ENCODE data around the gene SLC26A8. TPM values are rescaled to one million over a fixed set of nuclear protein-coding genes. Genes with fewer than 3 reads are reported as not detected.

SLC26A8 gene
- total and polyA plus RNA-seq, 2 of the 13 experiments (the other 11 are each of a cell fraction or from before 2014, with no cell fraction given): 0.46 TPM; not detected in 1

DNA sequence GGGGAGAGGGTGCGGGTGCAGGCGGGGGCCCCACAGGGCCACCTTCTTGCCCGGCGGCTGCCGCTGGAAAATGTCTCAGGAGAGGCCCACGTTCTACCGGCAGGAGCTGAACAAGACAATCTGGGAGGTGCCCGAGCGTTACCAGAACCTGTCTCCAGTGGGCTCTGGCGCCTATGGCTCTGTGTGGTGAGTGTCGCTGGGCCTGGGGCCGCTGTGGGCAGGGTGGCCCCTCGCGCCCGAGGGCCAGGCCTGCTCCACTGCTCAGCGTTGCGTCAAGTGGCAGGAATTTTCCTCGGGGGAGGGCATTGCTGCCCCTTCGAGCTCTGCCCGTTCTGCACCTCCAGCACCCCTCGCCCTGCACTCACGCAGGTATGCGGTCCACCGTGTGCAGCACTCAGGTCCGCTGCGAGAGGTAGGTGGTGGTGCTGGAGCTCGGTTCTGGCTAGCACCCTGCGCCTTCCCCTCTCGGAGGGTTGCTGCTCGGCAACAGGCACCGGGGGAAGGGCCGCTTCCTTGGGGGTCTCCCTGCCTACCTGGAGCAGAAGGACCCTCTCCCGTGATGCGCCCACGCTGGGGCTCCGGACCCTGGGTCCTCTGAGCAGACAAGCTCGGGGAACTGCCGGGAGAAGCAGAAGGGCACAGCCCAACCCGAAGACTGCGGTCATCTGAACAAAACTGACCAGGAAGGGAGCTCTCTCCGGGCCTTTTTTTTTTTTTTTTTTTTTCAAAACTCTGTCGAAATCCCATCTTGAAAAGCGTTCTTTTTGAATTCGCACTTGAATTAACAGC is 3.8 kb upstream of the SLC26A8 start (continued):
- TF ChIP-seq, protein P1, sequence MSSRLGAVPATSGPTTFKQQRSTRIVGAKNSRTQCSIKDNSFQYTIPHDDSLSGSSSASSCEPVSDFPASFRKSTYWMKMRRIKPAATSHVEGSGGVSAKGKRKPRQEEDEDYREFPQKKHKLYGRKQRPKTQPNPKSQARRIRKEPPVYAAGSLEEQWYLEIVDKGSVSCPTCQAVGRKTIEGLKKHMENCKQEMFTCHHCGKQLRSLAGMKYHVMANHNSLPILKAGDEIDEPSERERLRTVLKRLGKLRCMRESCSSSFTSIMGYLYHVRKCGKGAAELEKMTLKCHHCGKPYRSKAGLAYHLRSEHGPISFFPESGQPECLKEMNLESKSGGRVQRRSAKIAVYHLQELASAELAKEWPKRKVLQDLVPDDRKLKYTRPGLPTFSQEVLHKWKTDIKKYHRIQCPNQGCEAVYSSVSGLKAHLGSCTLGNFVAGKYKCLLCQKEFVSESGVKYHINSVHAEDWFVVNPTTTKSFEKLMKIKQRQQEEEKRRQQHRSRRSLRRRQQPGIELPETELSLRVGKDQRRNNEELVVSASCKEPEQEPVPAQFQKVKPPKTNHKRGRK (CRISPR knock-in tag; IDR thresholded peaks at IDR 0.05): no peak
- TF ChIP-seq, protein P2, sequence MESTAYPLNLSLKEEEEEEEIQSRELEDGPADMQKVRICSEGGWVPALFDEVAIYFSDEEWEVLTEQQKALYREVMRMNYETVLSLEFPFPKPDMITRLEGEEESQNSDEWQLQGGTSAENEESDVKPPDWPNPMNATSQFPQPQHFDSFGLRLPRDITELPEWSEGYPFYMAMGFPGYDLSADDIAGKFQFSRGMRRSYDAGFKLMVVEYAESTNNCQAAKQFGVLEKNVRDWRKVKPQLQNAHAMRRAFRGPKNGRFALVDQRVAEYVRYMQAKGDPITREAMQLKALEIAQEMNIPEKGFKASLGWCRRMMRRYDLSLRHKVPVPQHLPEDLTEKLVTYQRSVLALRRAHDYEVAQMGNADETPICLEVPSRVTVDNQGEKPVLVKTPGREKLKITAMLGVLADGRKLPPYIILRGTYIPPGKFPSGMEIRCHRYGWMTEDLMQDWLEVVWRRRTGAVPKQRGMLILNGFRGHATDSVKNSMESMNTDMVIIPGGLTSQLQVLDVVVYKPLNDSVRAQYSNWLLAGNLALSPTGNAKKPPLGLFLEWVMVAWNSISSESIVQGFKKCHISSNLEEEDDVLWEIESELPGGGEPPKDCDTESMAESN (CRISPR knock-in tag; conservative IDR thresholded peaks at IDR 0.05): peak; percentile 61
- TF ChIP-seq RBFOX2 (IDR thresholded peaks at IDR 0.05; ENCODE audit: low read depth, low read length) (peak; percentile 74), HNRNPH1 (optimal IDR thresholded peaks at IDR 0.05; ENCODE audit: low read depth, low read length) (no peak), NR2F6 (IDR thresholded peaks at IDR 0.05) (no peak), NR2F6 (CRISPR knock-in tag; IDR thresholded peaks at IDR 0.05) (no peak), FOXC1 (CRISPR knock-in tag; IDR thresholded peaks at IDR 0.05; ENCODE audit: borderline replicate concordance) (peak; percentile 80), HCFC1 (IDR thresholded peaks at IDR 0.05; ENCODE audit: low read depth, low read length) (no peak), ETV5 (CRISPR knock-in tag; IDR thresholded peaks at IDR 0.05; ENCODE audit: borderline replicate concordance) (0 out of 2 replicates have a peak, but pooled peaks have one; percentile 15), PLRG1 (conservative IDR thresholded peaks at IDR 0.05) (no peak), ZBTB7A (CRISPR knock-in tag; IDR thresholded peaks at IDR 0.05) (no peak), MED8 (CRISPR knock-in tag; IDR thresholded peaks at IDR 0.05; ENCODE audit: insufficient replicate concordance) (no peak), MTA3 (CRISPR knock-in tag; IDR thresholded peaks at IDR 0.05) (no peak), ZNF615 (CRISPR knock-in tag; IDR thresholded peaks at IDR 0.05; ENCODE audit: borderline replicate concordance) (no peak), TCF12 (IDR thresholded peaks at IDR 0.05) (no peak), TCF12 (CRISPR knock-in tag; IDR thresholded peaks at IDR 0.05) (peak; percentile 75; the same call in 1 of the 2 replicates), NPAS2 (CRISPR knock-in tag; IDR thresholded peaks at IDR 0.05; ENCODE audit: borderline replicate concordance) (no peak), NFE2L2 (IDR thresholded peaks at IDR 0.05; ENCODE audit: low read length) (no peak), NCOA1 (CRISPR knock-in tag; IDR thresholded peaks at IDR 0.05) (0 out of 2 replicates have a peak, but pooled peaks have one; percentile 56), NFE2L1 (CRISPR knock-in tag; IDR thresholded peaks at IDR 0.05; ENCODE audit: borderline replicate concordance) (peak; percentile 86)
- TF ChIP-seq, protein P3, sequence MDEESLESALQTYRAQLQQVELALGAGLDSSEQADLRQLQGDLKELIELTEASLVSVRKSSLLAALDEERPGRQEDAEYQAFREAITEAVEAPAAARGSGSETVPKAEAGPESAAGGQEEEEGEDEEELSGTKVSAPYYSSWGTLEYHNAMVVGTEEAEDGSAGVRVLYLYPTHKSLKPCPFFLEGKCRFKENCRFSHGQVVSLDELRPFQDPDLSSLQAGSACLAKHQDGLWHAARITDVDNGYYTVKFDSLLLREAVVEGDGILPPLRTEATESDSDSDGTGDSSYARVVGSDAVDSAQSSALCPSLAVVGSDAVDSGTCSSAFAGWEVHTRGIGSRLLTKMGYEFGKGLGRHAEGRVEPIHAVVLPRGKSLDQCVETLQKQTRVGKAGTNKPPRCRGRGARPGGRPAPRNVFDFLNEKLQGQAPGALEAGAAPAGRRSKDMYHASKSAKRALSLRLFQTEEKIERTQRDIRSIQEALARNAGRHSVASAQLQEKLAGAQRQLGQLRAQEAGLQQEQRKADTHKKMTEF (CRISPR knock-in tag; IDR thresholded peaks at IDR 0.05): 0 out of 2 replicates have a peak, but pooled peaks have one; percentile 6
- TF ChIP-seq, protein P4, sequence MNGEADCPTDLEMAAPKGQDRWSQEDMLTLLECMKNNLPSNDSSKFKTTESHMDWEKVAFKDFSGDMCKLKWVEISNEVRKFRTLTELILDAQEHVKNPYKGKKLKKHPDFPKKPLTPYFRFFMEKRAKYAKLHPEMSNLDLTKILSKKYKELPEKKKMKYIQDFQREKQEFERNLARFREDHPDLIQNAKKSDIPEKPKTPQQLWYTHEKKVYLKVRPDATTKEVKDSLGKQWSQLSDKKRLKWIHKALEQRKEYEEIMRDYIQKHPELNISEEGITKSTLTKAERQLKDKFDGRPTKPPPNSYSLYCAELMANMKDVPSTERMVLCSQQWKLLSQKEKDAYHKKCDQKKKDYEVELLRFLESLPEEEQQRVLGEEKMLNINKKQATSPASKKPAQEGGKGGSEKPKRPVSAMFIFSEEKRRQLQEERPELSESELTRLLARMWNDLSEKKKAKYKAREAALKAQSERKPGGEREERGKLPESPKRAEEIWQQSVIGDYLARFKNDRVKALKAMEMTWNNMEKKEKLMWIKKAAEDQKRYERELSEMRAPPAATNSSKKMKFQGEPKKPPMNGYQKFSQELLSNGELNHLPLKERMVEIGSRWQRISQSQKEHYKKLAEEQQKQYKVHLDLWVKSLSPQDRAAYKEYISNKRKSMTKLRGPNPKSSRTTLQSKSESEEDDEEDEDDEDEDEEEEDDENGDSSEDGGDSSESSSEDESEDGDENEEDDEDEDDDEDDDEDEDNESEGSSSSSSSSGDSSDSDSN (CRISPR knock-in tag; IDR thresholded peaks at IDR 0.05): peak; percentile 88
- TF ChIP-seq, protein P5, sequence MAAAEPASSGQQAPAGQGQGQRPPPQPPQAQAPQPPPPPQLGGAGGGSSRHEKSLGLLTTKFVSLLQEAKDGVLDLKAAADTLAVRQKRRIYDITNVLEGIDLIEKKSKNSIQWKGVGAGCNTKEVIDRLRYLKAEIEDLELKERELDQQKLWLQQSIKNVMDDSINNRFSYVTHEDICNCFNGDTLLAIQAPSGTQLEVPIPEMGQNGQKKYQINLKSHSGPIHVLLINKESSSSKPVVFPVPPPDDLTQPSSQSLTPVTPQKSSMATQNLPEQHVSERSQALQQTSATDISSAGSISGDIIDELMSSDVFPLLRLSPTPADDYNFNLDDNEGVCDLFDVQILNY (CRISPR knock-in tag; conservative IDR thresholded peaks at IDR 0.05): peak; percentile 23; the same call in 1 of the 2 replicates
